ENCODE data around the gene NR1I2.

- TF ChIP-seq CSDC2 (CRISPR knock-in tag; IDR thresholded peaks at IDR 0.05) (no peak), PPARA (CRISPR knock-in tag; IDR thresholded peaks at IDR 0.05; ENCODE audit: borderline replicate concordance) (no peak), OSR1 (CRISPR knock-in tag; IDR thresholded peaks at IDR 0.05) (no peak), TOX (CRISPR knock-in tag; IDR thresholded peaks at IDR 0.05; ENCODE audit: borderline replicate concordance) (no peak), GLIS3 (CRISPR knock-in tag; IDR thresholded peaks at IDR 0.05) (no peak), SNAI2 (CRISPR knock-in tag; IDR thresholded peaks at IDR 0.05) (no peak), ARNTL (CRISPR knock-in tag; IDR thresholded peaks at IDR 0.05; ENCODE audit: borderline replicate concordance, low read depth) (no peak)
- TF ChIP-seq, protein P1, sequence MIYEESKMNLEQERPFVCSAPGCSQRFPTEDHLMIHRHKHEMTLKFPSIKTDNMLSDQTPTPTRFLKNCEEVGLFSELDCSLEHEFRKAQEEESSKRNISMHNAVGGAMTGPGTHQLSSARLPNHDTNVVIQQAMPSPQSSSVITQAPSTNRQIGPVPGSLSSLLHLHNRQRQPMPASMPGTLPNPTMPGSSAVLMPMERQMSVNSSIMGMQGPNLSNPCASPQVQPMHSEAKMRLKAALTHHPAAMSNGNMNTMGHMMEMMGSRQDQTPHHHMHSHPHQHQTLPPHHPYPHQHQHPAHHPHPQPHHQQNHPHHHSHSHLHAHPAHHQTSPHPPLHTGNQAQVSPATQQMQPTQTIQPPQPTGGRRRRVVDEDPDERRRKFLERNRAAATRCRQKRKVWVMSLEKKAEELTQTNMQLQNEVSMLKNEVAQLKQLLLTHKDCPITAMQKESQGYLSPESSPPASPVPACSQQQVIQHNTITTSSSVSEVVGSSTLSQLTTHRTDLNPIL (CRISPR knock-in tag; IDR thresholded peaks at IDR 0.05; ENCODE audit: low read depth): no peak
Observed at GRCh38 chr3:119745942-119746341, 36.0 kb upstream of the NR1I2 start.

Data from SK-N-SH treated with all-trans-retinoic acid at 6 μM for 48 hours (cell line).